Thyroid gland (tissue), 4 donors: ENCODE measurements around the gene ERICH3. TPM values are rescaled to one million over a fixed set of nuclear protein-coding genes. Genes with fewer than 3 reads are reported as not detected.

ENCODE experiments used
- DNase-seq, 2 donors: peaks; one replicate each; pipeline ENCODE4 v3.0.0-alpha.2; 2019
- H3K27ac ChIP-seq, 3 donors: fragments of 200-600 bp; sonication (generic); 1 replicate in 2 of 3; 2 replicates in 1 of 3; pipeline ENCODE4 v1.5.1; 2016 to 2019; ENCODE audit warnings: mild to moderate bottlenecking in 1 of 3, moderate library complexity in 1 of 3
- H3K27me3 ChIP-seq: fragments of 200-600 bp; sonication (generic); one replicate; pipeline ENCODE4 v1.5.1; 2019
- H3K36me3 ChIP-seq, 2 donors: fragments of 200-600 bp; sonication (generic); one replicate each; pipeline ENCODE4 v1.5.1; 2016 to 2019
- H3K4me1 ChIP-seq, 2 donors: fragments of 200-600 bp; sonication (generic); one replicate each; pipeline ENCODE4 v1.5.1; 2017 to 2019
- H3K4me3 ChIP-seq, 3 donors: fragments of 200-600 bp; sonication (generic); replicated peaks in 1 of 3; 1 replicate in 2 of 3; 2 replicates in 1 of 3; pipeline ENCODE4 v1.5.1; 2016; ENCODE audit warnings: mild to moderate bottlenecking in 1 of 3
- H3K9me3 ChIP-seq: fragments of 200-600 bp; sonication (generic); one replicate; pipeline ENCODE4 v1.5.1; 2017
- CTCF ChIP-seq, 6 experiments: fragments of 200-600 bp in 3 of 6; fragments of 450-650 bp in 3 of 6; sonication (generic) in 3 of 6; IDR thresholded peaks; one replicate each; pipeline ENCODE4 v1.5.1; 2016 to 2019; ENCODE audit warnings: antibody characterized with exemption in 6 of 6, mild to moderate bottlenecking in 2 of 6, inconsistent platforms in 1 of 6, moderate library complexity in 1 of 6
- POLR2A ChIP-seq, 2 donors: fragments of 450-650 bp; IDR thresholded peaks; one replicate each; pipeline ENCODE4 v1.6.1; 2017; ENCODE audit warnings: antibody characterized with exemption in 2 of 2, mild to moderate bottlenecking in 2 of 2, moderate library complexity in 1 of 2
- WGBS, 2 donors: methylation state at CpG; one replicate each; pipeline ENCODE4 v1.1.5; 2017; 5-methylcytosine and 5-hydroxymethylcytosine counted together
- intact Hi-C: fragments of 100-400 bp; cut with DNase I; formaldehyde crosslinking; loops from one replicate; pipeline ENCODE4 v1.15.1; 2023
- total RNA-seq, 4 donors: library from RNA; depleted of rRNA; stranded (reverse); fragments of >200 nt; gene quantifications; one replicate each; pipeline ENCODE4 v1.2.3, GENCODE V29; 2016

ERICH3 gene
- total RNA-seq, 4 donors from 2014 or later: 0.11 to 0.40 TPM; not detected in 2

GRCh38 chr1:74548961-74549750 lies 124.4 kb downstream of the ERICH3 start:
- no peaks in the 10 kb centered on the region for H3K4me1 ChIP-seq
- no peaks in the 10 kb centered on the region for H3K9me3 ChIP-seq
- WGBS, 2 donors: 77 to 84% methylated on average over 4 of the region's 4 CpGs
- no peaks in the 10 kb centered on the region for H3K27me3 ChIP-seq
- no peak overlapping the region for H3K27ac ChIP-seq
- no peak for DNase-seq
- intact Hi-C loops: no loop called here
- no peak for TF ChIP-seq POLR2A (IDR thresholded peaks at IDR 0.05)
- no peak for TF ChIP-seq CTCF (IDR thresholded peaks at IDR 0.05)
- H3K36me3 ChIP-seq: no peaks in the 10 kb centered on the region
- H3K4me3 ChIP-seq: no peak overlapping the region

- WGBS, 2 donors: 58 to 66% methylated on average over 2 of the region's 2 CpGs
- H3K4me3 ChIP-seq: no peak overlapping the region
- intact Hi-C loops: no loop called here
- no peaks in the 10 kb centered on the region for H3K4me1 ChIP-seq
- DNase-seq: no peak
- H3K36me3 ChIP-seq: no peaks in the 10 kb centered on the region
- TF ChIP-seq CTCF (IDR thresholded peaks at IDR 0.05): no peak
- no peak for TF ChIP-seq POLR2A (IDR thresholded peaks at IDR 0.05)
- H3K27ac ChIP-seq: no peak overlapping the region
- no peaks in the 10 kb centered on the region for H3K9me3 ChIP-seq
- no peaks in the 10 kb centered on the region for H3K27me3 ChIP-seq
Measured at GRCh38 chr1:74545821-74546220, 127.8 kb downstream of the ERICH3 start.

- 75 to 88% methylated on average over 3 of the region's 3 CpGs for WGBS, 2 donors
- TF ChIP-seq CTCF (IDR thresholded peaks at IDR 0.05) (no peak), POLR2A (IDR thresholded peaks at IDR 0.05) (no peak)
- no peaks in the 10 kb centered on the region for H3K4me1 ChIP-seq
- no peaks in the 10 kb centered on the region for H3K36me3 ChIP-seq
- H3K27me3 ChIP-seq: no peaks in the 10 kb centered on the region
- H3K4me3 ChIP-seq: no peak overlapping the region
- H3K27ac ChIP-seq: no peak overlapping the region
- intact Hi-C loops: no loop called here
- no peaks in the 10 kb centered on the region for H3K9me3 ChIP-seq
- DNase-seq: no peak
Measured at GRCh38 chr1:74534241-74534640, 139.4 kb downstream of the ERICH3 start.

- no peaks in the 10 kb centered on the region for H3K4me1 ChIP-seq
- no peaks in the 10 kb centered on the region for H3K27me3 ChIP-seq
- DNase-seq: no peak
- no peaks in the 10 kb centered on the region for H3K9me3 ChIP-seq
- 89 to 93% methylated on average over 1 of the region's 1 CpG for WGBS, 2 donors
- H3K4me3 ChIP-seq: no peak overlapping the region
- no peaks in the 10 kb centered on the region for H3K36me3 ChIP-seq
- H3K27ac ChIP-seq: no peak overlapping the region
- intact Hi-C loops: no loop called here
- TF ChIP-seq POLR2A (IDR thresholded peaks at IDR 0.05) (no peak), CTCF (IDR thresholded peaks at IDR 0.05) (no peak)
Measured at GRCh38 chr1:74531796-74532195, 141.8 kb downstream of the ERICH3 start.

GRCh38 chr1:74530892-74531291 lies 142.7 kb downstream of the ERICH3 start:
- H3K27me3 ChIP-seq: no peaks in the 10 kb centered on the region
- no peaks in the 10 kb centered on the region for H3K36me3 ChIP-seq
- intact Hi-C loops: no loop called here
- H3K4me3 ChIP-seq: no peak overlapping the region
- DNase-seq: no peak
- no peaks in the 10 kb centered on the region for H3K9me3 ChIP-seq
- H3K4me1 ChIP-seq: no peaks in the 10 kb centered on the region
- no peak overlapping the region for H3K27ac ChIP-seq
- TF ChIP-seq POLR2A (IDR thresholded peaks at IDR 0.05) (no peak), CTCF (IDR thresholded peaks at IDR 0.05) (no peak)
